Measurements from ENCODE around the gene LDHAL6A.

DNA sequence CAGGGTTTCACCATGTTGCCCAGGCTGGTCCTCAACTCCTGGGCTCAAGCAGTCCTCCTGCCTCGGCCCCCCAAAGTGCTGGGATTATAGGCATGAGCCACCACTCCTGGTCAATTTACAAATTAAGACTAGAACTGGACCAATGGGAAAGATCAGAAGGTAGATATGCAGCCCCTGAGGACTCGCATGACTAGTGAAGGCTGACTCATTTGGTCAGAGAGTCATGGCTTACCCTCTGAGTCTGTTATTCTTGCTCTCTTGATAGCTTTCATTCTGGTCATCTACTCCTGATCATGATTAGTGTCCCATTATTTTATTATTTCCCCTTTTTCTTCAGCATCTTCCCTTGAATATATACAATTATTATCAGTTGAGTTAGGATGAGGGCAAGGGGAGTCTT is 2.7 kb upstream of the LDHAL6A start:
- TF ChIP-seq EZH2 (IDR thresholded peaks at IDR 0.05; ENCODE audit: borderline replicate concordance, low read length), result no peak
- TF ChIP-seq, protein P1, sequence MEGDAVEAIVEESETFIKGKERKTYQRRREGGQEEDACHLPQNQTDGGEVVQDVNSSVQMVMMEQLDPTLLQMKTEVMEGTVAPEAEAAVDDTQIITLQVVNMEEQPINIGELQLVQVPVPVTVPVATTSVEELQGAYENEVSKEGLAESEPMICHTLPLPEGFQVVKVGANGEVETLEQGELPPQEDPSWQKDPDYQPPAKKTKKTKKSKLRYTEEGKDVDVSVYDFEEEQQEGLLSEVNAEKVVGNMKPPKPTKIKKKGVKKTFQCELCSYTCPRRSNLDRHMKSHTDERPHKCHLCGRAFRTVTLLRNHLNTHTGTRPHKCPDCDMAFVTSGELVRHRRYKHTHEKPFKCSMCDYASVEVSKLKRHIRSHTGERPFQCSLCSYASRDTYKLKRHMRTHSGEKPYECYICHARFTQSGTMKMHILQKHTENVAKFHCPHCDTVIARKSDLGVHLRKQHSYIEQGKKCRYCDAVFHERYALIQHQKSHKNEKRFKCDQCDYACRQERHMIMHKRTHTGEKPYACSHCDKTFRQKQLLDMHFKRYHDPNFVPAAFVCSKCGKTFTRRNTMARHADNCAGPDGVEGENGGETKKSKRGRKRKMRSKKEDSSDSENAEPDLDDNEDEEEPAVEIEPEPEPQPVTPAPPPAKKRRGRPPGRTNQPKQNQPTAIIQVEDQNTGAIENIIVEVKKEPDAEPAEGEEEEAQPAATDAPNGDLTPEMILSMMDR (IDR thresholded peaks at IDR 0.05; ENCODE audit: low read length), result no peak

Data from OCI-LY1 (cell line).